ENCODE measurements around the gene EMILIN1. TPM values are rescaled to one million over a fixed set of nuclear protein-coding genes. Genes with fewer than 3 reads are reported as not detected.

EMILIN1 gene
- total and polyA plus RNA-seq, 10 of the 15 experiments (the other 5 are each of a cell fraction or from before 2014, with no cell fraction given) = 0.01 to 2.3 (median 1.2) TPM; not detected in 2

DNA sequence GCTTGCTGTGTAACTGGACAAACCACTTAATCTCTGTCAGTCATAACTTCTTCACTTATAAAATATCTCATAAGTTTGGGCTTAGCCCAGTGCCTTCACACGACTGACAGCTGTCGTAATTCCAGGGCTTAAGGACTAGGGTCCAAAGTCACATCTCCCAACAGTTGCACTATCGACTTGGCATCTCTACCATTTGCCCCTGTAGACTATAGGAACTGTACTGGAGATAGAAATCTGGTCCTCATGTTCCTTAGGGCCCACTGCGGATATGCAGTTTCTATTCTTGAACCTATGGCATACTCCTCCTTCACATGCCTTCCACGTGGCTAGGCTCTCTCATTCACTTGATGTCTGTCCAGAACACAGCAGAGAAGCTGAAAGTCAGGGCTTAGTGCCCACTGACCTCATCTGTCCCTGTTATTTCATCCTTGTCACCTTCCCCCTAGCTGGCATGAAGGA is 47.9 kb downstream of the EMILIN1 start (continued):
- TF ChIP-seq MAX (IDR thresholded peaks at IDR 0.05; ENCODE audit: low read depth, low read length) (no peak), SUPT20H (IDR thresholded peaks at IDR 0.05; ENCODE audit: borderline replicate concordance, control insufficient read depth, low read depth, low read length) (no peak), SMAD5 (IDR thresholded peaks at IDR 0.05; ENCODE audit: low read depth) (no peak)
- TF ChIP-seq, protein P1, sequence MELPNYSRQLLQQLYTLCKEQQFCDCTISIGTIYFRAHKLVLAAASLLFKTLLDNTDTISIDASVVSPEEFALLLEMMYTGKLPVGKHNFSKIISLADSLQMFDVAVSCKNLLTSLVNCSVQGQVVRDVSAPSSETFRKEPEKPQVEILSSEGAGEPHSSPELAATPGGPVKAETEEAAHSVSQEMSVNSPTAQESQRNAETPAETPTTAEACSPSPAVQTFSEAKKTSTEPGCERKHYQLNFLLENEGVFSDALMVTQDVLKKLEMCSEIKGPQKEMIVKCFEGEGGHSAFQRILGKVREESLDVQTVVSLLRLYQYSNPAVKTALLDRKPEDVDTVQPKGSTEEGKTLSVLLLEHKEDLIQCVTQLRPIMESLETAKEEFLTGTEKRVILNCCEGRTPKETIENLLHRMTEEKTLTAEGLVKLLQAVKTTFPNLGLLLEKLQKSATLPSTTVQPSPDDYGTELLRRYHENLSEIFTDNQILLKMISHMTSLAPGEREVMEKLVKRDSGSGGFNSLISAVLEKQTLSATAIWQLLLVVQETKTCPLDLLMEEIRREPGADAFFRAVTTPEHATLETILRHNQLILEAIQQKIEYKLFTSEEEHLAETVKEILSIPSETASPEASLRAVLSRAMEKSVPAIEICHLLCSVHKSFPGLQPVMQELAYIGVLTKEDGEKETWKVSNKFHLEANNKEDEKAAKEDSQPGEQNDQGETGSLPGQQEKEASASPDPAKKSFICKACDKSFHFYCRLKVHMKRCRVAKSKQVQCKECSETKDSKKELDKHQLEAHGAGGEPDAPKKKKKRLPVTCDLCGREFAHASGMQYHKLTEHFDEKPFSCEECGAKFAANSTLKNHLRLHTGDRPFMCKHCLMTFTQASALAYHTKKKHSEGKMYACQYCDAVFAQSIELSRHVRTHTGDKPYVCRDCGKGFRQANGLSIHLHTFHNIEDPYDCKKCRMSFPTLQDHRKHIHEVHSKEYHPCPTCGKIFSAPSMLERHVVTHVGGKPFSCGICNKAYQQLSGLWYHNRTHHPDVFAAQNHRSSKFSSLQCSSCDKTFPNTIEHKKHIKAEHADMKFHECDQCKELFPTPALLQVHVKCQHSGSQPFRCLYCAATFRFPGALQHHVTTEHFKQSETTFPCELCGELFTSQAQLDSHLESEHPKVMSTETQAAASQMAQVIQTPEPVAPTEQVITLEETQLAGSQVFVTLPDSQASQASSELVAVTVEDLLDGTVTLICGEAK (IDR thresholded peaks at IDR 0.05; ENCODE audit: borderline replicate concordance) = no peak

GRCh38 chr2:27127883-27128667 is 49.7 kb downstream of the EMILIN1 start:
- ChIA-PET RAD21 (ENCODE audit: unreplicated experiment) (no interaction called here), CTCF (interaction anchor here (0.8 kb wide), 1 partner anchor 175 kb away, joined by 3 read pairs; no protein-coding TSS in a partner anchor), SMC1A (ENCODE audit: uncharacterized antibody, unreplicated experiment) (no interaction called here), POLR2A (interaction anchor here (0.6 kb wide), 1 partner anchor 33 kb away, joined by 4 read pairs; no protein-coding TSS in a partner anchor)
- Histone ChIP-seq H3K4me1 (ENCODE audit: control insufficient read depth, insufficient read depth, low read length) (peaks cover 7% of the 10 kb centered on the region), H4K20me1 (ENCODE audit: control insufficient read depth, insufficient read depth) (no peaks in the 10 kb centered on the region), H3K4me3 (no peak overlapping the region), H3K79me2 (ENCODE audit: control insufficient read depth, insufficient read depth, low read length) (peaks cover 5% of the 10 kb centered on the region), H3K9me3 (replicated peaks; ENCODE audit: control insufficient read depth, insufficient read depth, low read length) (no peaks in the 10 kb centered on the region), H3K4me2 (ENCODE audit: control insufficient read depth, insufficient read depth) (no peak overlapping the region), H3K27ac (ENCODE audit: control insufficient read depth, insufficient read depth) (no peak overlapping the region), H3K36me3 (ENCODE audit: control insufficient read depth in 2 of 2, insufficient read depth in 2 of 2, low read length in 1 of 2) (peaks cover 10 to 17% of the 10 kb centered on the region in 2 experiments), H2AFZ (ENCODE audit: control insufficient read depth, low read depth, low read length) (no peak overlapping the region), H3K27me3 (replicated peaks in 1 of 2; ENCODE audit: control insufficient read depth in 2 of 2, insufficient read depth in 2 of 2, low read length in 1 of 2) (peaks cover 0 to 3% of the 10 kb centered on the region in 2 experiments; a peak in 1 of 4 replicates), H3K9ac (ENCODE audit: control insufficient read depth, insufficient read depth, low read length) (no peak overlapping the region)
- intact Hi-C loops (cut with micrococcal nuclease; ENCODE audit: unreplicated experiment) (no loop called here), in situ Hi-C loops (cut with MboI) (no loop called here)
- TF ChIP-seq POLR2AphosphoS2 (IDR thresholded peaks at IDR 0.05; ENCODE audit: low read depth, low read length) (peak; percentile 50; the same call in 1 of the 2 replicates), POLR2A (IDR thresholded peaks at IDR 0.05; ENCODE audit: low read depth, low read length) (0 out of 2 replicates have a peak, but pooled peaks have one; percentile 13), ATF7 (IDR thresholded peaks at IDR 0.05; ENCODE audit: low read depth) (no peak)
- 82% methylated on average over 9 of the region's 9 CpGs for WGBS (ENCODE audit: insufficient coverage, insufficient replicate concordance, low lambda C conversion rate, missing lambda C conversion rate)
- FAIRE-seq (no peak), DNase-seq (ENCODE audit: low read depth, low spot score) (no peak), ATAC-seq (no peak)
- no TSS peak for BruUV-seq (replicated peaks)

Measured in GM12878 (cell line).